ENCODE data around the gene EPS8.

GRCh38 chr12:15777355-15778012 is 11.7 kb downstream of the EPS8 start:
- TF ChIP-seq CTCF (IDR thresholded peaks at IDR 0.05) (no peak), POLR2A (IDR thresholded peaks at IDR 0.05) (no peak)
